Femur (tissue), 1 donor: ENCODE measurements around the gene PIR.
A peak's percentile ranks its signal among the peaks of the same experiment; 100 is the strongest.

Source experiments
- DNase-seq: peaks from one replicate; pipeline ENCODE4 v3.0.0-alpha.2; 2017

The PIR gene

DNA sequence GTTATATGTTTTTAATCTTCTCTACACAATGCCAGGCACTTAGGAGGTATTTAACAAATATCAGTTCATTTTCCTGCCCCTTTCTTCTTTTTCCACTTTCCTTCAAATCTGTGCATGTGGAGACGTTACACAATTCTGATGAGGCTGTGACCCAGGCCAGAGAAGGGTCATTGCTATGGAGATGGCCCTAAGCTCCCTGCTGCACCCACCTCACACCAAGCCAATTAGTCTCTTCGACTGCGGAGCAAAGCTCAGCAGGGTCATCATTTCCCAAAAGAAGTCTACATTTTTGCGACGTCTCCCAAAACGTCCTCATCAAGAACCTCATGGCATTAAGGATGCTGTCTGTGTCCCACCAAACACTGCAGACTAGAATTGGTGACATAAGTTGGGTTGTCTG lies 80.0 kb downstream of the PIR start:
- no peak for DNase-seq

DNA sequence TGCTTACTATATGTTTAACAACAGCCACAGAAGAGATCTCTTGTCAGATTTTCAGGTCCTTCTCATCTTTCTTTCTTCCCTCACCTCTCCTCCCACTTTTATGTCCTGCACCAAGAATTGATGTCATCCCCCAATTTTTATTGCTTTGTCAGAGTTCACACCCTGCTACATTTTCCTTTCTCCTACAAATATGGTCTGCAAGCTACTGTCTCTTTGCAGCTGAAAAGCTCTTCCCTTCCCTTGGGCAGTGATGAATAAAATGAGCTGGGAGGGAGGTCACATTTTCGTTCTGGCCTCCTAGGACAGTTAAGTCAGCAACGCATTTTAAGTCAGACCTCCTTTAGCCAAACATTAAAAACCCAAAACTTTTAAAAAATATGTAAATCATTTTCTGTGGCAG lies 82.2 kb downstream of the PIR start:
- no peak for DNase-seq

GRCh38 chrX:15410430-15410829 lies 82.7 kb downstream of the PIR start:
- no peak for DNase-seq

- DNase-seq = no peak
These were observed 87.3 kb downstream of the PIR start for GRCh38 chrX:15405846-15406245.

GRCh38 chrX:15404401-15405096 lies 88.6 kb downstream of the PIR start:
- peak; percentile 21 for DNase-seq

DNA sequence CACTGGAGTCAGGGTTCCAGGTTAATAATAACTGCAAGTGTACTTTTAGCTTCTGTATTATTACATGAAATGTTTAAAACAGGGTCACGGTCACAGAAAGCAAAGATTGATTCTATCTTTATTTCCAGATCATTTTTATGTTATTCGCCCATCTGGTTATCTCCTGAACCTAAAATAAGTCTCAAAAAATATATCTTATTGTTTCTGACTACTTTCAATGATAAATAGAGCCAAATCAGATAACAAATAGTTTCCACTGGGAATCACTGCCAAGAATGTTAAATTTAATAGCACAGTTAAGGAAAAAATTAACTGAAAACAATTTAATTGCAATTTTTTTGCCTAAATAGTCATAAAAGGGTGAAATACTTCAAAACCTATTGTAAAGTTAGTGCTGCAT lies 91.8 kb downstream of the PIR start:
- DNase-seq = no peak

- no peak for DNase-seq
These were observed 93.2 kb downstream of the PIR start for GRCh38 chrX:15399962-15400391.

DNA sequence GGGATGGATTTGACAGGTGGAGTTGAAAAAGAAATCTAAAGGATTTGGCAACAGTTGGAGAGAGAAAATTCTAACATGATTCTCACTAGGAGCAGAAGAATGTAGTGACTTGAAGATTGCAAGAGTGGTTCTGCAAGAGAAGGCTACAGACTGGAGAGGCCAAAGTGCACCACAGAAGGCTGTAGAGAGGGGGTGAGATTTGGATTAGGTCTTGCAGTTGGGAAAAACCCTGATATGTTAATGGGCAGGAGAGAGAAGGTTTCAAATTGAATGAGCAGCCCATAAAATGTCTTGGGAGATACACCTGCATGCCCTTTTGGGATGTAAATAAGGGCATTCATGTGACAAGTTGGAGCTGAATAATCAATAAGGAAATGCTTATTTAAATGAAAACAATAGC lies 94.3 kb downstream of the PIR start:
- DNase-seq = no peak

- DNase-seq = no peak
These were observed 97.3 kb downstream of the PIR start for GRCh38 chrX:15395789-15396188.

GRCh38 chrX:15391850-15392249 lies 101.3 kb downstream of the PIR start:
- no peak for DNase-seq

GRCh38 chrX:15384304-15384703 lies 108.8 kb downstream of the PIR start, which contains the start of gene VEGFD:
VEGFD (minus strand) TSS chrX:15384413; CDS start chrX:15383946, 467 bp downstream.
- no peak for DNase-seq

GRCh38 chrX:15382813-15383212 lies 110.3 kb downstream of the PIR start:
- DNase-seq = no peak

- no peak for DNase-seq
These were observed 116.2 kb downstream of the PIR start for GRCh38 chrX:15376956-15377355.

DNA sequence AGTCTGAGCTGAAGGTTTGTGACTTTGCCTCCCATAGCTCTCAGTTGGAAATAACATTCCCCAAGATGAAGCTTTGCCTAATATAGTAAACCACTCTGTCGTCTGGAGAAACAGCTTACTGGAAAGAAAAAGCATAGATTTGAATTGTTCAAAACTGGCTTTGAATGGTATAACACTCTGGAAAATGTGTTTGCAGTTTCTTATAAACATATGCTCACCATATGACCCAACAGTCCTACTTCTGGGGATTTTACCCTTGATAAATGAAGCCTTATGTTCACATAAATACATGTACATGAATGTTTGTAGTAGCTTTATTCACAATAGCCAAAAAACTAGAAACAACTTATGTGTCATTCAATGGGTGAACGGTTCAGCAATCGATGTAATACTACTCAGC lies 119.2 kb downstream of the PIR start:
- no peak for DNase-seq

DNA sequence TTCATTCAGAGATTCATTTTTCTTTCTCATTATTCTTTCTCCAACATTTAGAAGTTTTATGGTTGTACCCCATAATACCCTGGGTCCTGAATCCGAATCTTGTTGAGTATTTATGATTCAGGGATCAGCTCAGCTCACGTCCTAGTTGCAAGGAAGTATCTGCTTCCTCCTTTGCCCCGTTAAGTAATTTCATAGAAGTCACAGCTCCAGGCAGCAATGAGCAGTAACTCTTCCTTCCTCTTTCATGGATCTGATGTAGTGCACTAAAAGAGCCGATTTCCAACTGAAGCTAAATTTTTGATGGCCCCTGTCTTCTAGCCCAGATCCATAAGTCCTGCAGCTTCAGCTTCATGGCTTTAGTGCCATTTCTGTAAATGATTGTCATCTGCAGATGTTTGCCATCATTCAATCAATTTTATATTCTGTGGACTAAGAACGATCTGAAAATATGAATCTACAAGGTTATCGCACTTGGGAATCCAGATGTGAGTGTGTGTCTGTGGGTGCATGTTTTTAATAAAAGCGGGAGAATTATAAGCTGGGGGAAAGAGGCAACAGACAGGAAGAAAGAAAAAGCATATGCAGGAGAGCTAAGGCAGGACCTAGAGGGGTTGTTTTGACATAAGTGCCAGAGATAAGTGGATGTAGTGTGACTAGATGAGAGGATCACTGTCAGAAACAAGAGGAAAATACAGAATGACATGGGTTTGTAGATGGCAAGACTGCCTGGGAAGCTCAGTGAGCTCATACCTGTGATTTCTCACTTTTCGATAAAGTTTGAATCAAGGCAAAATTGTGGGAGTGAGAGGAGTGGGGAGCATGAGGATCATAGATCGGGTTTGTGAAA lies 126.4 kb downstream of the PIR start:
- no peak for DNase-seq

- no peak for DNase-seq
These were observed 133.4 kb downstream of the PIR start for GRCh38 chrX:15359701-15360100.

DNA sequence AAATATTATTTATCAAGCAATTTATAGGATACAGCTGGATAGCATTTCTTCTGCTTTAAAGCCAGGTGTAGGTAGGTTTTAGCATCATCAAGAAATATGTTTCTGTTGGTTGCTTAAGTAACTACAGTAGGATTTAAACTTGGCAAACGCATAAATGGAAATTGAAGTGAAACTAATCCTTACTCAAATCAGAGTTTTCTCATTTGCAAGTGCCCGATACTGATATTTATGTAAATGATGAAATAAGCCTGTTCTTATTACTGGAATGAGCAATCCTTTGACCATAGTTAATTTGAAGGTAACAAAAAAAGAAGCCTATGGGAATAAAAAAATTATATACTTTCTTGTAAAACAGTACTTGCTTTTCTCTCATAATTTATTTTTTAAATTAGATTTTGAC lies 134.6 kb downstream of the PIR start:
- DNase-seq = no peak

DNA sequence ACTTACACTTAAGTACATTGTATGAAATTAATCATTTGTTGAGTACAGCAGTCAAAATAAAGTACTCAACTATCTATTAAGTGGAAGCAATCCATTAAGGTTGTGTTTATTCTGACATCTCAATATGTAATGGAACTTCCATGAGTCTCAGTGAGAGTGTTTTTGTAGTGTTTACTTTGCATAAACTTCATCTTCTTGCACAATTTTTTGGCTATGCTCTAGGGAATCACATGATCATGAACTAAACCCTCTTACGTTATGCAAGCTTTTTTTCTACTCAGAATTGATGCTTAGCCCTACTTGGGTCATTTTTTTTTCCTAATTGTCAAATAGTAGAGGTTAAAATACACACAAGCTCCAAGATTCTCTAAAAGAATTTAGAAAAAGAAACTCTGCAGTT lies 136.7 kb downstream of the PIR start:
- DNase-seq = no peak

GRCh38 chrX:15350329-15350996 lies 142.7 kb downstream of the PIR start:
- DNase-seq = no peak

DNA sequence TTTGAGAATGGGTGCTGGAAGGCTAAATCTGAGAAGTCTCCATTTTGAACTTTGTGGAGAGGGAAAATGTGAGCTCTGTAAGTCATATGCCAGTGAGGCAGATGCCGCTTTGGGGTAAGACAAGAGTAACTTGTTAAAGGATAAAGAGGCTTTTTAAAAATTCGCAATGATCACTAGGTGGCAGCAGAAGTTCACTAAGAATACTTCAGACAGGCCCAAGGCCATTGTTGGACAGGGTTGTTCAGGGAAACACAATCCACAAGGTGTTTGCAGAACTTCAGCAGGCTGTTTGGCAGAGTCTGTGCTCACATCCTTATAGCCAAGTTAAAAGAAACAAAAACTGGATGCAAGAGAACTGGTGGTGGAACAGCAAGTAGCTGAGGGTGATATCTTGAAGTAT lies 144.1 kb downstream of the PIR start:
- peak; percentile 36 for DNase-seq

DNA sequence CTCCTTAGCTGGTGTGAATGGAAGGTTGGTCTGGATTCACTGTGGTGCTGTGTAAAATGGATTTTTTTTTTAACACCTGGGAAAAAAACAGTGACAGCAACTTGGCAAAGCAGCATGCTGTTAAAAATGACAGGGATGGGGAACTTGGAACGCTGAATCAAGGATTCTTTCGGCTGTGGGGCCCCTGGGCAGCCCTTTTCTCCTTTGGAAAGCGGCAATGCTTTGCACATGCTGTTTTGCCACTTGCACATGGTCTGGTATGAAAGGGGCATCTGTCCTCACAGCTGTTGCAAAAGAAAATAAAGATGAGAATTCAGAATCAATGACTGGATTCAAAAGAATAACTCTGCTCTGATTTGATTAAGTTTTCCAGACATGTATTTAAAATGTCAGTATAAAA lies 147.2 kb downstream of the PIR start:
- DNase-seq = no peak

GRCh38 chrX:15344106-15344505 lies 149.0 kb downstream of the PIR start:
- no peak for DNase-seq

DNA sequence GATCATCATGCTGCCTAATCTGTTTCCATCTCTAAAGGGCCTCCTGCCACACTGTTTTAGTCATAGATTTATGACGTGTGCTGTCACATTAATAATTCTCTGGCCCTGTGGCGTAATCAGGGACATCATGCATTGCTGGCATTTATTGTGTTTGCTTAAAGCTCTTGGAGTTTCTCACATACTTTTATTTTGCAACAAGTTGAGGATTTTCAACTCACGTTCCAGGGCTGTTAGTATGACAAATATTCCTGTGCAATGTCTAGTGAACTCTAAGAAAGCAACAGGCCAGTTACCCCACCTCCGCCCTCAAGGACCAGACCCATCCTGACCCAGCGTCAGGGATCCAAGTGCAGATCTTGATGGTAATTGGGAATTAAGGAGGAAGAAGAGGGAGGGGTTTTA lies 150.1 kb downstream of the PIR start:
- DNase-seq = no peak

DNA sequence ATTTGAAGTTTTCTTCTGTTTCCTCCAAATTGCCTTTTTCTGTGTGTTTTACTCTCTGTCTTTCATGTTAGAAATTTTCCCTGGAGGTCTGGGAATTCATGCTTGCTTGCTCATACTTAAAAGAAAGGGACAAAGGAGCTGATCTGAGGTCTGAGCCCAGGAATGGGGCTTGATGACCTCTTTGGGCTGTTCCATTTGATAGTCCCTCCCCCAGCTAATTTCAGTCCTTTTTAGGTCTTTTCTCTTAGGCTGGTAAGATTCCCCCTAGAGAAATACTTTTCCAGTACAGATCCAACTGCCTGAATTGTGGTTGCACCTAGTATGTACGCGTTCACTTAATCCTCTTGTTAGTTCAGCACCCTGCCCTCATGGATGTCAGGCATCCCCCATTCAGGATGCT lies 152.3 kb downstream of the PIR start:
- DNase-seq = no peak
